IPS DF 19.7 (cell line): ENCODE results near the gene ATP11A.

ENCODE experiments used
- DNase-seq: peaks from one replicate; pipeline ENCODE4 v3.0.0-alpha.2; 2013; ENCODE audit warnings: low read depth, low spot score

The ATP11A gene

GRCh38 chr13:112759827-112760226, 70.0 kb downstream of the ATP11A start:
- DNase-seq = no peak

GRCh38 chr13:112760435-112760834, 70.6 kb downstream of the ATP11A start:
- no peak for DNase-seq

- DNase-seq = no peak
Observed at GRCh38 chr13:112760931-112761330, 71.1 kb downstream of the ATP11A start.

GRCh38 chr13:112761701-112762689, 72.2 kb downstream of the ATP11A start:
- no peak for DNase-seq

GRCh38 chr13:112762690-112763080, 72.8 kb downstream of the ATP11A start:
- no peak for DNase-seq

GRCh38 chr13:112764028-112764427, 74.2 kb downstream of the ATP11A start:
- DNase-seq = no peak

GRCh38 chr13:112764864-112765561, 75.2 kb downstream of the ATP11A start:
- DNase-seq = no peak

- no peak for DNase-seq
Observed at GRCh38 chr13:112765731-112766130, 75.9 kb downstream of the ATP11A start.

- no peak for DNase-seq
Observed at GRCh38 chr13:112766336-112766735, 76.5 kb downstream of the ATP11A start.

- no peak for DNase-seq
Observed at GRCh38 chr13:112767506-112768471, 78.0 kb downstream of the ATP11A start.

GRCh38 chr13:112768795-112769481, 79.1 kb downstream of the ATP11A start:
- DNase-seq = no peak

GRCh38 chr13:112769615-112770014, 79.8 kb downstream of the ATP11A start:
- DNase-seq = no peak

GRCh38 chr13:112770504-112770903, 80.7 kb downstream of the ATP11A start:
- no peak for DNase-seq

GRCh38 chr13:112771139-112771876, 81.5 kb downstream of the ATP11A start:
- no peak for DNase-seq

- no peak for DNase-seq
Observed at GRCh38 chr13:112771877-112772538, 82.2 kb downstream of the ATP11A start.

- no peak for DNase-seq
Observed at GRCh38 chr13:112772539-112772909, 82.7 kb downstream of the ATP11A start.

GRCh38 chr13:112772929-112773328, 83.1 kb downstream of the ATP11A start:
- DNase-seq = no peak

GRCh38 chr13:112773601-112774447, 84.0 kb downstream of the ATP11A start:
- DNase-seq = no peak

- no peak for DNase-seq
Observed at GRCh38 chr13:112774448-112774792, 84.6 kb downstream of the ATP11A start.
